ENCODE measurements around the gene ZDHHC9. TPM values are rescaled to one million over a fixed set of nuclear protein-coding genes. Genes with fewer than 3 reads are reported as not detected.
A peak's percentile ranks its signal among the peaks of the same experiment; 100 is the strongest.

Gene ZDHHC9
- total and polyA plus RNA-seq, 7 donors: 8.7 to 32.7 (median 15.2) TPM

GRCh38 chrX:129824620-129825019 lies 19.1 kb downstream of the ZDHHC9 start:
- H3K4me1 ChIP-seq: no peaks in the 10 kb centered on the region
- H3K9me3 ChIP-seq: no peaks in the 10 kb centered on the region
- no peak overlapping the region for H3K27ac ChIP-seq
- intact Hi-C loops (cut with DNase I): loop anchor here in 1 of 2 donors (10.0 kb wide), 1 partner anchor 220 kb away; no protein-coding TSS in a partner anchor
- no peak for ATAC-seq
- H3K4me3 ChIP-seq: no peak overlapping the region
- WGBS, 3 donors: 97 to 99% (median 98%) methylated on average over 4 of the region's 4 CpGs
- no peak for DNase-seq
- no peaks in the 10 kb centered on the region for H3K27me3 ChIP-seq (ENCODE audit: insufficient read depth in 3 of 3, low read length in 2 of 3)
- TF ChIP-seq, protein P1, sequence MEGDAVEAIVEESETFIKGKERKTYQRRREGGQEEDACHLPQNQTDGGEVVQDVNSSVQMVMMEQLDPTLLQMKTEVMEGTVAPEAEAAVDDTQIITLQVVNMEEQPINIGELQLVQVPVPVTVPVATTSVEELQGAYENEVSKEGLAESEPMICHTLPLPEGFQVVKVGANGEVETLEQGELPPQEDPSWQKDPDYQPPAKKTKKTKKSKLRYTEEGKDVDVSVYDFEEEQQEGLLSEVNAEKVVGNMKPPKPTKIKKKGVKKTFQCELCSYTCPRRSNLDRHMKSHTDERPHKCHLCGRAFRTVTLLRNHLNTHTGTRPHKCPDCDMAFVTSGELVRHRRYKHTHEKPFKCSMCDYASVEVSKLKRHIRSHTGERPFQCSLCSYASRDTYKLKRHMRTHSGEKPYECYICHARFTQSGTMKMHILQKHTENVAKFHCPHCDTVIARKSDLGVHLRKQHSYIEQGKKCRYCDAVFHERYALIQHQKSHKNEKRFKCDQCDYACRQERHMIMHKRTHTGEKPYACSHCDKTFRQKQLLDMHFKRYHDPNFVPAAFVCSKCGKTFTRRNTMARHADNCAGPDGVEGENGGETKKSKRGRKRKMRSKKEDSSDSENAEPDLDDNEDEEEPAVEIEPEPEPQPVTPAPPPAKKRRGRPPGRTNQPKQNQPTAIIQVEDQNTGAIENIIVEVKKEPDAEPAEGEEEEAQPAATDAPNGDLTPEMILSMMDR (IDR thresholded peaks at IDR 0.05): no peak
- H3K36me3 ChIP-seq (ENCODE audit: insufficient read depth in 1 of 2, low read depth in 1 of 2): peaks cover 0 to 28% of the 10 kb centered on the region in 2 donors

DNA sequence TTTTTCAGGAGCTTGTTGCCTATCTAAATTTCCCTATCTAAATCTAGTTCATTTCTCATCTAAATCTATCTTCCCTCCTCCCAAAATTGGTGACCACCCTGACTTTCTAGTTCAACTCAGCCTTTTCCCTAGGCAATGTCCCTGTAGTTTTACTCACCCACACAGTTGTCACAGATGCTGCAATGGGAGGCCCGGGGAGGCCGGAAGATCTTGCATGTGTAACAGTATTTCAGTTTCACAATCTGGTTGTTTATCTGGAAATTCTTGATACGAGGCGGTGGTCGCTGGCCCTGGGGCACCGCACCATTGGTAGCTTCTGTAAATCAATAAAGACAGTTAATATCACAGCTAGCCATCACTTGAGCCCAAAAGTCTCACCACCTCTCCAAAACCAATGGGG lies 20.2 kb downstream of the ZDHHC9 start:
- DNase-seq: no peak
- no peak for ATAC-seq
- TF ChIP-seq, protein P1 (IDR thresholded peaks at IDR 0.05): no peak
- intact Hi-C loops (cut with DNase I): loop anchor here in 1 of 2 donors (10.0 kb wide), 1 partner anchor 219 kb away; no protein-coding TSS in a partner anchor
- WGBS, 3 donors: 85 to 92% (median 88%) methylated on average over 6 of the region's 6 CpGs
- Histone ChIP-seq H3K27ac (no peak overlapping the region), H3K36me3 (ENCODE audit: insufficient read depth in 1 of 2, low read depth in 1 of 2) (peaks cover 0 to 26% of the 10 kb centered on the region in 2 donors), H3K4me1 (no peaks in the 10 kb centered on the region), H3K9me3 (no peaks in the 10 kb centered on the region), H3K27me3 (ENCODE audit: insufficient read depth in 3 of 3, low read length in 2 of 3) (no peaks in the 10 kb centered on the region), H3K4me3 (no peak overlapping the region)

- Histone ChIP-seq H3K36me3 (ENCODE audit: insufficient read depth in 1 of 2, low read depth in 1 of 2) (peaks cover 0 to 23% of the 10 kb centered on the region in 2 donors), H3K9me3 (no peaks in the 10 kb centered on the region), H3K27me3 (ENCODE audit: insufficient read depth in 3 of 3, low read length in 2 of 3) (no peaks in the 10 kb centered on the region), H3K4me3 (no peak overlapping the region), H3K27ac (no peak overlapping the region), H3K4me1 (no peaks in the 10 kb centered on the region)
- TF ChIP-seq, protein P1 (IDR thresholded peaks at IDR 0.05): peak; percentile 47
- peak in 1 of 4 donors; percentile 50 for ATAC-seq
- intact Hi-C loops (cut with DNase I): loop anchor here in 1 of 2 donors (10.0 kb wide), 1 partner anchor 218 kb away; no protein-coding TSS in a partner anchor
- 51 to 80% (median 78%) methylated on average over 2 of the region's 2 CpGs for whole genome bisulfite sequencing, 3 donors
- no peak for DNase-seq
Observed at GRCh38 chrX:129823115-129823514, 20.6 kb downstream of the ZDHHC9 start.

GRCh38 chrX:129818123-129818522 lies 25.6 kb downstream of the ZDHHC9 start:
- DNase-seq (no peak), ATAC-seq (no peak)
- Histone ChIP-seq H3K9me3 (no peaks in the 10 kb centered on the region), H3K4me3 (no peak overlapping the region), H3K4me1 (no peaks in the 10 kb centered on the region), H3K36me3 (ENCODE audit: insufficient read depth in 1 of 2, low read depth in 1 of 2) (peaks cover 0 to 10% of the 10 kb centered on the region in 2 donors), H3K27ac (no peak overlapping the region), H3K27me3 (ENCODE audit: insufficient read depth in 3 of 3, low read length in 2 of 3) (no peaks in the 10 kb centered on the region)
- intact Hi-C loops (cut with DNase I): no loop called here
- 83 to 96% (median 95%) methylated on average over 2 of the region's 2 CpGs for WGBS, 3 donors
- TF ChIP-seq, protein P1 (IDR thresholded peaks at IDR 0.05): no peak
